Caco-2 (cell line): ENCODE results near the gene UAP1. TPM values are rescaled to one million over a fixed set of nuclear protein-coding genes. Genes with fewer than 3 reads are reported as not detected.

ENCODE experiments used
- BruUV-seq: library from RNA; stranded (reverse); fragments of 400-500 nt; replicated peaks from 2 replicates; lab custom pipeline; 2021; lab: Mats Ljungman, UMichigan
- CTCF ChIA-PET: fragments of 300-600 bp; sonication (Branson Sonifier 250); formaldehyde crosslinking; loops from one replicate; lab custom pipeline; 2022; ENCODE audit warnings: antibody characterized with exemption; lab: Charles Lee
- POLR2A ChIA-PET: fragments of 300-600 bp; sonication (Branson Sonifier 250); formaldehyde crosslinking; loops from one replicate; lab custom pipeline; 2022; ENCODE audit warnings: antibody characterized with exemption; lab: Charles Lee
- DNase-seq, 2 experiments: peaks; one replicate each; pipeline versions ENCODE4 v3.0.0 to v3.0.0-alpha.2; 2020 to 2022
- H3K27me3 ChIP-seq: replicated peaks from 2 replicates; pipeline ENCODE4 v1.6.0; 2011; ENCODE audit warnings: low read length; ENCODE audit not compliant: control insufficient read depth, insufficient read depth
- H3K36me3 ChIP-seq: 2 replicates; pipeline ENCODE4 v1.5.1; 2011; ENCODE audit warnings: low read length; ENCODE audit not compliant: control insufficient read depth, insufficient read depth
- H3K4me1 ChIP-seq: fragments of 250-450 bp; sonication (Bioruptor Pico); 2 replicates; pipeline ENCODE4 v1.5.1; 2020; ENCODE audit warnings: mild to moderate bottlenecking
- H3K4me3 ChIP-seq: 2 replicates; pipeline ENCODE4 v1.5.1; 2011; ENCODE audit warnings: low read depth, mild to moderate bottlenecking, control low read depth, low read length
- H3K9me3 ChIP-seq: fragments of 250-450 bp; sonication (Bioruptor Pico); 2 replicates; pipeline ENCODE4 v1.5.1; 2020; ENCODE audit warnings: mild to moderate bottlenecking, moderate library complexity
- H3K27ac Mint-ChIP-seq: one replicate; pipeline ENCODE4 v1.8.0; 2022; ENCODE audit warnings: mixed read lengths; ENCODE audit not compliant: unreplicated experiment
- H3K27me3 Mint-ChIP-seq: one replicate; pipeline ENCODE4 v1.8.0; 2022; ENCODE audit warnings: mixed read lengths; ENCODE audit not compliant: insufficient read depth, unreplicated experiment
- H3K36me3 Mint-ChIP-seq: one replicate; pipeline ENCODE4 v1.8.0; 2022; ENCODE audit warnings: mild to moderate bottlenecking, mixed read lengths; ENCODE audit not compliant: insufficient read depth, unreplicated experiment
- H3K4me1 Mint-ChIP-seq: one replicate; pipeline ENCODE4 v1.8.0; 2022; ENCODE audit warnings: low read depth, mixed read lengths; ENCODE audit not compliant: unreplicated experiment
- H3K4me3 Mint-ChIP-seq: one replicate; pipeline ENCODE4 v1.8.0; 2022; ENCODE audit warnings: mild to moderate bottlenecking, moderate library complexity, mixed read lengths; ENCODE audit not compliant: unreplicated experiment
- H3K9me3 Mint-ChIP-seq: one replicate; pipeline ENCODE4 v1.8.0; 2022; ENCODE audit warnings: mixed read lengths; ENCODE audit not compliant: unreplicated experiment
- CTCF ChIP-seq, 2 experiments: fragments of 200-600 bp in 1 of 2; IDR thresholded peaks; 1 replicate in 1 of 2; 2 replicates in 1 of 2; pipeline versions ENCODE4 v1.5.1 to v1.8.0; 2011 to 2022; ENCODE audit warnings: antibody characterized with exemption in 1 of 2, control low read depth in 1 of 2, inconsistent platforms in 1 of 2, low read depth in 1 of 2, low read length in 1 of 2, mild to moderate bottlenecking in 1 of 2, moderate library complexity in 1 of 2; ENCODE audit not compliant: insufficient read depth in 1 of 2, severe bottlenecking in 1 of 2, unreplicated experiment in 1 of 2
- intact Hi-C: fragments of 100-400 bp; cut with micrococcal nuclease; formaldehyde crosslinking; loops from one replicate; pipeline ENCODE4 v1.10.0; 2022; ENCODE audit not compliant: unreplicated experiment
- total RNA-seq: library from RNA; stranded (reverse); gene quantifications from 2 replicates; pipeline ENCODE4 v1.2.3, GENCODE V29; 2022

UAP1 gene
- total RNA-seq, 1 experiment from 2014 or later, result 39.8 TPM

GRCh38 chr1:162573136-162573535 lies 11.6 kb downstream of the UAP1 start:
- Mint-ChIP-seq H3K4me3 (no peak overlapping the region), H3K27me3 (no peaks in the 10 kb centered on the region), H3K4me1 (peaks cover 7% of the 10 kb centered on the region), H3K27ac (no peak overlapping the region), H3K9me3 (no peaks in the 10 kb centered on the region), H3K36me3 (no peaks in the 10 kb centered on the region)
- CTCF ChIA-PET, result no interaction called here
- intact Hi-C loops, result no loop called here
- Histone ChIP-seq H3K9me3 (no peaks in the 10 kb centered on the region), H3K4me3 (no peak overlapping the region), H3K27me3 (no peaks in the 10 kb centered on the region), H3K4me1 (0 out of 2 replicates have a peak, but pooled peaks cover 5% of the 10 kb centered on the region), H3K36me3 (no peaks in the 10 kb centered on the region)
- DNase-seq, result no peak
- TF ChIP-seq CTCF (IDR thresholded peaks at IDR 0.05; ENCODE audit: insufficient read depth in 1 of 2, low read depth in 1 of 2, low read length in 1 of 2, severe bottlenecking in 1 of 2, unreplicated experiment in 1 of 2), result no peak
- POLR2A ChIA-PET, result no interaction called here
- no TSS peak for BruUV-seq

- no TSS peak for BruUV-seq
- H3K36me3 Mint-ChIP-seq, result peaks cover 8% of the 10 kb centered on the region
- H3K27me3 Mint-ChIP-seq, result no peaks in the 10 kb centered on the region
- DNase-seq, result no peak
- intact Hi-C loops, result no loop called here
- H3K4me1 Mint-ChIP-seq, result no peaks in the 10 kb centered on the region
- H3K4me1 ChIP-seq, result no peaks in the 10 kb centered on the region
- H3K4me3 ChIP-seq, result no peak overlapping the region
- H3K9me3 Mint-ChIP-seq, result no peaks in the 10 kb centered on the region
- H3K4me3 Mint-ChIP-seq, result no peak overlapping the region
- ChIA-PET CTCF (no interaction called here), POLR2A (no interaction called here)
- H3K27ac Mint-ChIP-seq, result no peak overlapping the region
- no peaks in the 10 kb centered on the region for H3K9me3 ChIP-seq
- H3K36me3 ChIP-seq, result no peaks in the 10 kb centered on the region
- TF ChIP-seq CTCF (IDR thresholded peaks at IDR 0.05; ENCODE audit: insufficient read depth in 1 of 2, low read depth in 1 of 2, low read length in 1 of 2, severe bottlenecking in 1 of 2, unreplicated experiment in 1 of 2), result no peak
- H3K27me3 ChIP-seq, result no peaks in the 10 kb centered on the region
Observed at GRCh38 chr1:162578071-162578700, 16.7 kb downstream of the UAP1 start.

- no peak overlapping the region for H3K27ac Mint-ChIP-seq
- Histone ChIP-seq H3K9me3 (no peaks in the 10 kb centered on the region), H3K4me1 (no peaks in the 10 kb centered on the region), H3K36me3 (no peaks in the 10 kb centered on the region), H3K4me3 (no peak overlapping the region), H3K27me3 (no peaks in the 10 kb centered on the region)
- ChIA-PET POLR2A (no interaction called here), CTCF (no interaction called here)
- no peak for TF ChIP-seq CTCF (IDR thresholded peaks at IDR 0.05; ENCODE audit: insufficient read depth in 1 of 2, low read depth in 1 of 2, low read length in 1 of 2, severe bottlenecking in 1 of 2, unreplicated experiment in 1 of 2)
- H3K27me3 Mint-ChIP-seq, result no peaks in the 10 kb centered on the region
- no TSS peak for BruUV-seq
- intact Hi-C loops, result no loop called here
- no peak for DNase-seq
- H3K4me1 Mint-ChIP-seq, result no peaks in the 10 kb centered on the region
- H3K4me3 Mint-ChIP-seq, result no peak overlapping the region
- no peaks in the 10 kb centered on the region for H3K9me3 Mint-ChIP-seq
- peaks cover 10% of the 10 kb centered on the region for H3K36me3 Mint-ChIP-seq
Observed at GRCh38 chr1:162578936-162579335, 17.4 kb downstream of the UAP1 start.
